Loucy (cell line): ENCODE data around the gene IL17A.

ENCODE experiments used
- H2AFZ ChIP-seq: fragments of 200-600 bp; sonication (generic); 2 replicates; pipeline ENCODE4 v1.6.0; 2016; ENCODE audit warnings: antibody characterized with exemption, mild to moderate bottlenecking, low read length, moderate library complexity
- H3F3A ChIP-seq: fragments of 200-600 bp; 2 replicates; pipeline ENCODE4 v1.6.0; 2016; ENCODE audit warnings: antibody characterized with exemption, low read depth, mild to moderate bottlenecking
- H3K27me3 ChIP-seq: fragments of 200-600 bp; sonication (generic); 2 replicates; pipeline ENCODE4 v1.6.1; 2014; ENCODE audit warnings: low read length, mild to moderate bottlenecking; ENCODE audit not compliant: insufficient read depth, poor library complexity, severe bottlenecking
- H3K36me3 ChIP-seq: fragments of 200-600 bp; sonication (generic); 2 replicates; pipeline ENCODE4 v1.6.1; 2016; ENCODE audit warnings: low read length; ENCODE audit not compliant: insufficient read depth
- H3K4me1 ChIP-seq: fragments of 200-600 bp; sonication (generic); 2 replicates; pipeline ENCODE4 v1.5.1; 2014; ENCODE audit warnings: low read length, mild to moderate bottlenecking; ENCODE audit not compliant: insufficient read depth, poor library complexity, severe bottlenecking
- H3K4me2 ChIP-seq: fragments of 200-600 bp; sonication (generic); 2 replicates; pipeline ENCODE4 v1.6.0; 2014; ENCODE audit warnings: antibody characterized with exemption, low read length, low read depth, mild to moderate bottlenecking; ENCODE audit not compliant: poor library complexity, severe bottlenecking
- H3K4me3 ChIP-seq: fragments of 200-600 bp; sonication (generic); 2 replicates; pipeline ENCODE4 v1.5.1; 2014; ENCODE audit warnings: low read length, mild to moderate bottlenecking, mixed read lengths; ENCODE audit not compliant: poor library complexity, severe bottlenecking
- H3K79me2 ChIP-seq: fragments of 200-600 bp; sonication (generic); 2 replicates; pipeline ENCODE4 v1.6.1; 2014; ENCODE audit warnings: low read length; ENCODE audit not compliant: insufficient read depth
- H3K9ac ChIP-seq: fragments of 200-600 bp; sonication (generic); 2 replicates; pipeline ENCODE4 v1.6.0; 2014; ENCODE audit warnings: mild to moderate bottlenecking, low read depth, low read length, moderate library complexity; ENCODE audit not compliant: poor library complexity, severe bottlenecking
- H3K9me2 ChIP-seq: fragments of 200-600 bp; sonication (generic); replicated peaks from 2 replicates; pipeline ENCODE4 v1.6.1; 2016; ENCODE audit warnings: low read depth, low read length, mixed read lengths
- H3K9me3 ChIP-seq: fragments of 200-600 bp; sonication (generic); 2 replicates; pipeline ENCODE4 v1.6.1; 2014; ENCODE audit warnings: mild to moderate bottlenecking, antibody characterized with exemption, low read length, low read depth; ENCODE audit not compliant: insufficient read depth
- H4K20me1 ChIP-seq: fragments of 200-600 bp; sonication (generic); 2 replicates; pipeline ENCODE4 v1.6.0; 2014; ENCODE audit warnings: antibody characterized with exemption, low read length, mild to moderate bottlenecking; ENCODE audit not compliant: insufficient read depth, poor library complexity, severe bottlenecking
- CTCF ChIP-seq: fragments of 200-600 bp; sonication (generic); conservative IDR thresholded peaks from 2 replicates; pipeline ENCODE4 v1.5.1; 2014; ENCODE audit warnings: mild to moderate bottlenecking, antibody characterized with exemption, low read length
- EZH2phosphoT487 ChIP-seq: fragments of 200-600 bp; IDR thresholded peaks from 2 replicates; pipeline ENCODE4 v1.6.1; 2018; ENCODE audit warnings: antibody characterized with exemption, mild to moderate bottlenecking, moderate library complexity, borderline replicate concordance

IL17A gene

GRCh38 chr6:52149076-52149475 is 37.1 kb upstream of the IL17A start:
- no peaks in the 10 kb centered on the region for H3K9me2 ChIP-seq
- H3K36me3 ChIP-seq: no peaks in the 10 kb centered on the region
- no peaks in the 10 kb centered on the region for H4K20me1 ChIP-seq
- no peaks in the 10 kb centered on the region for H3F3A ChIP-seq
- no peak for TF ChIP-seq EZH2phosphoT487
- no peak for TF ChIP-seq CTCF
- no peak overlapping the region for H3K4me3 ChIP-seq
- H3K9me3 ChIP-seq: no peaks in the 10 kb centered on the region
- H3K79me2 ChIP-seq: no peaks in the 10 kb centered on the region
- no peak overlapping the region for H3K9ac ChIP-seq
- H3K4me2 ChIP-seq: no peak overlapping the region
- H3K27me3 ChIP-seq: no peaks in the 10 kb centered on the region
- peaks cover 16% of the 10 kb centered on the region for H3K4me1 ChIP-seq
- H2AFZ ChIP-seq: no peak overlapping the region

- Histone ChIP-seq H3K79me2 (no peaks in the 10 kb centered on the region), H3K36me3 (no peaks in the 10 kb centered on the region)
Measured at GRCh38 chr6:52149949-52150348, 36.2 kb upstream of the IL17A start.

DNA sequence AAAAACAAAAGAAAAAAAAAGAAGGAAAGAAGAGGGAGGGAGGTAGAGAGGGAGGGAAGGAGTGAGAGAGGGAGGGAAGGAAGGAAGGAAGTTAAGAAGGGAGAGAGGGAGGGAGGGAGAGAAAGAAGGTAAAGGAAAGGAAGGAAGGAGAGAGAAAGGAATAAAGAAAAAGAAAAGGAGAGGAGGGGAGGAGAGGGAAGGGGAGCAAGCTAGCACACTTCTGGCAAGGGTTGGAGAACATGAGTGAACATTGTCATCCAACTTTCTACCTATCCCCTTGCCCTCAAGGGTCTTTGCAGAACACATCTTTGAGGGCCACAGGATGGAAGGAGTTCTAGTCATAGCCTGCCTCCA is 34.1 kb upstream of the IL17A start:
- H4K20me1 ChIP-seq: no peaks in the 10 kb centered on the region
- H3K36me3 ChIP-seq: no peaks in the 10 kb centered on the region
- H3K9ac ChIP-seq: no peak overlapping the region
- no peaks in the 10 kb centered on the region for H3K79me2 ChIP-seq
- H3F3A ChIP-seq: no peaks in the 10 kb centered on the region
- no peaks in the 10 kb centered on the region for H3K9me3 ChIP-seq
- H3K4me1 ChIP-seq: peaks cover 28% of the 10 kb centered on the region
- TF ChIP-seq CTCF (no peak), EZH2phosphoT487 (no peak)
- no peaks in the 10 kb centered on the region for H3K27me3 ChIP-seq
- H2AFZ ChIP-seq: no peak overlapping the region
- H3K4me2 ChIP-seq: no peak overlapping the region
- no peaks in the 10 kb centered on the region for H3K9me2 ChIP-seq
- H3K4me3 ChIP-seq: no peak overlapping the region

More at GRCh38 chr6:52149949-52150348, 36.2 kb upstream of the IL17A start:
- no peaks in the 10 kb centered on the region for H3K9me3 ChIP-seq
- no peaks in the 10 kb centered on the region for H4K20me1 ChIP-seq
- H2AFZ ChIP-seq: no peak overlapping the region
- no peak overlapping the region for H3K4me2 ChIP-seq
- H3K9me2 ChIP-seq: no peaks in the 10 kb centered on the region
- no peak overlapping the region for H3K4me3 ChIP-seq
- no peaks in the 10 kb centered on the region for H3F3A ChIP-seq
- no peak for TF ChIP-seq CTCF
- TF ChIP-seq EZH2phosphoT487: no peak
- H3K4me1 ChIP-seq: peaks cover 15% of the 10 kb centered on the region
- no peaks in the 10 kb centered on the region for H3K27me3 ChIP-seq
- H3K9ac ChIP-seq: no peak overlapping the region
